Activated CD4-positive, CD25-positive, alpha-beta regulatory T cell treated with anti-CD3 and anti-CD28 coated beads, Interleukin-2, amount 50 U/mL, for 72 hours (primary cell): Measurements from ENCODE around the gene CCDC124.

Source experiments
- DNase-seq: peaks from one replicate; pipeline ENCODE4 v3.0.0; 2021

CCDC124 gene

GRCh38 chr19:17989425-17990094 lies 56.7 kb downstream of the CCDC124 start:
- no peak for DNase-seq

GRCh38 chr19:17993076-17993813 lies 60.4 kb downstream of the CCDC124 start:
- DNase-seq, result no peak
